ENCODE results near the gene TESMIN.

TESMIN gene

GRCh38 chr11:68766786-68767185 lies 15.5 kb upstream of the TESMIN start:
- H3K9ac ChIP-seq (ENCODE audit: insufficient read length), result no peak overlapping the region
- DNase-seq (ENCODE audit: low read depth, low spot score), result no peak
- no peaks in the 10 kb centered on the region for H3K9me3 ChIP-seq (ENCODE audit: low read depth, low read length)
- no peak overlapping the region for H3K4me3 ChIP-seq
- peaks cover 50% of the 10 kb centered on the region for H3K36me3 ChIP-seq (ENCODE audit: insufficient read depth, low read length)
- TF ChIP-seq FOXP2 (optimal IDR thresholded peaks at IDR 0.05; ENCODE audit: control extremely low read depth, extremely low read length, insufficient read depth) (no peak), EZH2 (IDR thresholded peaks at IDR 0.05) (no peak), POLR2AphosphoS5 (IDR thresholded peaks at IDR 0.05; ENCODE audit: borderline replicate concordance, low read depth, low read length) (no peak)
- no peak overlapping the region for H3K27ac ChIP-seq

- Histone ChIP-seq H3K36me3 (ENCODE audit: insufficient read depth, low read length) (peaks cover 48% of the 10 kb centered on the region), H3K9ac (ENCODE audit: insufficient read length) (no peak overlapping the region), H3K27ac (peak overlapping the region; percentile 63), H3K9me3 (ENCODE audit: low read depth, low read length) (no peaks in the 10 kb centered on the region), H3K4me3 (no peak overlapping the region)
- DNase-seq (ENCODE audit: low read depth, low spot score), result no peak
- TF ChIP-seq EZH2 (IDR thresholded peaks at IDR 0.05) (no peak), POLR2AphosphoS5 (IDR thresholded peaks at IDR 0.05; ENCODE audit: borderline replicate concordance, low read depth, low read length) (no peak), FOXP2 (optimal IDR thresholded peaks at IDR 0.05; ENCODE audit: control extremely low read depth, extremely low read length, insufficient read depth) (no peak)
Measured at GRCh38 chr11:68764746-68765145, 13.4 kb upstream of the TESMIN start.

GRCh38 chr11:68763926-68764657 lies 12.8 kb upstream of the TESMIN start:
- Histone ChIP-seq H3K27ac (peak overlapping the region; percentile 63), H3K36me3 (ENCODE audit: insufficient read depth, low read length) (peaks cover 48% of the 10 kb centered on the region), H3K9me3 (ENCODE audit: low read depth, low read length) (no peaks in the 10 kb centered on the region), H3K4me3 (peak overlapping the region; percentile 47), H3K9ac (ENCODE audit: insufficient read length) (no peak overlapping the region)
- no peak for DNase-seq (ENCODE audit: low read depth, low spot score)
- TF ChIP-seq EZH2 (IDR thresholded peaks at IDR 0.05), result no peak
- TF ChIP-seq POLR2AphosphoS5 (IDR thresholded peaks at IDR 0.05; ENCODE audit: borderline replicate concordance, low read depth, low read length), result no peak
- TF ChIP-seq FOXP2 (optimal IDR thresholded peaks at IDR 0.05; ENCODE audit: control extremely low read depth, extremely low read length, insufficient read depth), result no peak

- Histone ChIP-seq H3K9me3 (ENCODE audit: low read depth, low read length) (no peaks in the 10 kb centered on the region), H3K27ac (peak overlapping the region; percentile 63), H3K36me3 (ENCODE audit: insufficient read depth, low read length) (peaks cover 45% of the 10 kb centered on the region), H3K9ac (ENCODE audit: insufficient read length) (no peak overlapping the region), H3K4me3 (peak overlapping the region; percentile 47)
- TF ChIP-seq POLR2AphosphoS5 (IDR thresholded peaks at IDR 0.05; ENCODE audit: borderline replicate concordance, low read depth, low read length), result no peak
- TF ChIP-seq FOXP2 (optimal IDR thresholded peaks at IDR 0.05; ENCODE audit: control extremely low read depth, extremely low read length, insufficient read depth), result peak; percentile 48
- peak; percentile 87 for DNase-seq (ENCODE audit: low read depth, low spot score)
Measured at GRCh38 chr11:68763181-68763721, 11.9 kb upstream of the TESMIN start.

- H3K4me3 ChIP-seq, result no peak overlapping the region
- H3K36me3 ChIP-seq (ENCODE audit: insufficient read depth, low read length), result peaks cover 53% of the 10 kb centered on the region
- TF ChIP-seq FOXP2 (optimal IDR thresholded peaks at IDR 0.05; ENCODE audit: control extremely low read depth, extremely low read length, insufficient read depth) (no peak), EZH2 (IDR thresholded peaks at IDR 0.05) (no peak), POLR2AphosphoS5 (IDR thresholded peaks at IDR 0.05; ENCODE audit: borderline replicate concordance, low read depth, low read length) (no peak)
- no peak overlapping the region for H3K9ac ChIP-seq (ENCODE audit: insufficient read length)
- no peak overlapping the region; the same call in 1 of the 2 replicates for H3K27ac ChIP-seq
- no peaks in the 10 kb centered on the region for H3K9me3 ChIP-seq (ENCODE audit: low read depth, low read length)
- no peak for DNase-seq (ENCODE audit: low read depth, low spot score)
Measured at GRCh38 chr11:68762481-68762880, 11.2 kb upstream of the TESMIN start.

GRCh38 chr11:68761801-68762200 lies 10.5 kb upstream of the TESMIN start:
- no peak for DNase-seq (ENCODE audit: low read depth, low spot score)
- Histone ChIP-seq H3K9ac (ENCODE audit: insufficient read length) (no peak overlapping the region), H3K4me3 (no peak overlapping the region), H3K27ac (no peak overlapping the region), H3K9me3 (ENCODE audit: low read depth, low read length) (no peaks in the 10 kb centered on the region), H3K36me3 (ENCODE audit: insufficient read depth, low read length) (peaks cover 54% of the 10 kb centered on the region)
- TF ChIP-seq FOXP2 (optimal IDR thresholded peaks at IDR 0.05; ENCODE audit: control extremely low read depth, extremely low read length, insufficient read depth), result no peak
- TF ChIP-seq POLR2AphosphoS5 (IDR thresholded peaks at IDR 0.05; ENCODE audit: borderline replicate concordance, low read depth, low read length), result no peak
- TF ChIP-seq EZH2 (IDR thresholded peaks at IDR 0.05), result no peak

GRCh38 chr11:68759991-68760390 lies 8.7 kb upstream of the TESMIN start:
- peaks cover 62% of the 10 kb centered on the region for H3K36me3 ChIP-seq (ENCODE audit: insufficient read depth, low read length)

GRCh38 chr11:68757711-68758110 lies 6.4 kb upstream of the TESMIN start:
- Histone ChIP-seq H3K9me3 (ENCODE audit: low read depth, low read length) (no peaks in the 10 kb centered on the region), H3K27ac (no peak overlapping the region), H3K9ac (ENCODE audit: insufficient read length) (no peak overlapping the region), H3K4me3 (no peak overlapping the region), H3K36me3 (ENCODE audit: insufficient read depth, low read length) (peaks cover 59% of the 10 kb centered on the region)
- DNase-seq (ENCODE audit: low read depth, low spot score), result no peak
- TF ChIP-seq EZH2 (IDR thresholded peaks at IDR 0.05) (no peak), FOXP2 (optimal IDR thresholded peaks at IDR 0.05; ENCODE audit: control extremely low read depth, extremely low read length, insufficient read depth) (no peak), POLR2AphosphoS5 (IDR thresholded peaks at IDR 0.05; ENCODE audit: borderline replicate concordance, low read depth, low read length) (no peak)

More at GRCh38 chr11:68759991-68760390, 8.7 kb upstream of the TESMIN start:
- Histone ChIP-seq H3K9me3 (ENCODE audit: low read depth, low read length) (no peaks in the 10 kb centered on the region), H3K4me3 (no peak overlapping the region), H3K27ac (no peak overlapping the region), H3K9ac (ENCODE audit: insufficient read length) (no peak overlapping the region)
- DNase-seq (ENCODE audit: low read depth, low spot score), result no peak
- no peak for TF ChIP-seq EZH2 (IDR thresholded peaks at IDR 0.05)
- TF ChIP-seq FOXP2 (optimal IDR thresholded peaks at IDR 0.05; ENCODE audit: control extremely low read depth, extremely low read length, insufficient read depth), result no peak
- no peak for TF ChIP-seq POLR2AphosphoS5 (IDR thresholded peaks at IDR 0.05; ENCODE audit: borderline replicate concordance, low read depth, low read length)

Data from SK-N-MC (cell line).